ENCODE results near the gene GLT1D1. TPM values are rescaled to one million over a fixed set of nuclear protein-coding genes. Genes with fewer than 3 reads are reported as not detected.

Gene GLT1D1
- polyA plus RNA-seq, 3 donors: 40.6 to 55.6 (median 53.3) TPM

GRCh38 chr12:128914908-128915563, 61.8 kb downstream of the GLT1D1 start:
- TF ChIP-seq CTCF (IDR thresholded peaks at IDR 0.05): no peak
- H3K27me3 ChIP-seq (ENCODE audit: control insufficient read depth in 2 of 2, insufficient read depth in 2 of 2, low read length in 2 of 2): no peaks in the 10 kb centered on the region
- H3K79me2 ChIP-seq (ENCODE audit: insufficient read depth, low read length): no peaks in the 10 kb centered on the region
- peaks cover 0 to 1% (median 0%) of the 10 kb centered on the region in 3 donors for H3K27me3 Mint-ChIP-seq (ENCODE audit: low read depth in 3 of 3)
- no peak overlapping the region for H3K4me3 Mint-ChIP-seq
- H3K27ac ChIP-seq (ENCODE audit: low read depth in 1 of 2, low read length in 2 of 2): no peak overlapping the region
- 0% methylated on average over 3 of the region's 11 CpGs for WGBS (ENCODE audit: insufficient coverage)
- intact Hi-C loops (cut with micrococcal nuclease): loop anchor here in 1 of 2 donors (5.0 kb wide), 1 partner anchor 63 kb away; the partner anchor contains the start of gene GLT1D1
- H3K4me3 ChIP-seq (replicated peaks in 1 of 3; ENCODE audit: low read depth in 2 of 3, low read length in 3 of 3): no peak overlapping the region
- H3K4me2 ChIP-seq (replicated peaks; ENCODE audit: extremely low read depth, low read length, poor library complexity, severe bottlenecking): no peak overlapping the region
- H3K27ac Mint-ChIP-seq: peak overlapping the region in 6 of 7 donors; percentile 43 to 71 (median 62)
- peaks cover 99% of the 10 kb centered on the region for H4K20me1 ChIP-seq (ENCODE audit: insufficient read depth, low read length)
- peaks cover 33 to 77% of the 10 kb centered on the region in 2 donors for H3K36me3 ChIP-seq (replicated peaks in 1 of 2; ENCODE audit: control insufficient read depth in 1 of 2, insufficient read depth in 2 of 2, low read length in 2 of 2)
- peaks cover 32% of the 10 kb centered on the region for H3K4me1 Mint-ChIP-seq
- H3K9me3 ChIP-seq (replicated peaks in 1 of 2; ENCODE audit: control insufficient read depth in 1 of 2, insufficient read depth in 1 of 2, low read length in 2 of 2): no peaks in the 10 kb centered on the region
- peaks cover 19 to 20% of the 10 kb centered on the region in 2 donors for H3K4me1 ChIP-seq (ENCODE audit: control insufficient read depth in 1 of 2, insufficient read depth in 2 of 2, low read length in 2 of 2)
- peaks cover 0 to 2% (median 0%) of the 10 kb centered on the region in 7 donors for H3K9me3 Mint-ChIP-seq
- H3K9ac ChIP-seq (ENCODE audit: insufficient read depth, low read length, poor library complexity, severe bottlenecking): no peak overlapping the region
- peak; percentile 56 to 75 (median 62) for DNase-seq
- H3K36me3 Mint-ChIP-seq: peaks cover 75 to 92% of the 10 kb centered on the region in 2 donors
- no peak overlapping the region for H2AFZ ChIP-seq (ENCODE audit: insufficient read depth, low read depth, low read length, poor library complexity, severe bottlenecking)

DNA sequence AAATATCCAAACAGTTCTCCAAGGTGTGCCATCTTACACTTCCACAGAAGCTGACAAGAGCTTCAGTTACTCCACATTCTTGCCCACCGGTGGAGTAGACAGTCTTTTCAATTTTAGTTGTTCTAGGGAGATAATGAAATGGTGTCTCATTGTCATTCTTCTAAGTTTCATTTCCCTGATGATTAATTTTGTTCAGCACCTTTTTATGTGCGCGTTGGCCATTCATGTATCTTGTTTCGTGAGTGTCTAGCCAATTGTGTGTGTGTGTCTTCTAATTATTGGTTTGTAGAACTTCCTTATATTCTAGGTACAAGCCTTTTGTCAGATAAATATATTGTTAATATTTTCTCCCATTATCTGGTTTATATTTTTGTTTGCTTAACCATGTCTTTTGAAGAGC, 63.1 kb downstream of the GLT1D1 start:
- peaks cover 0 to 2% (median 0%) of the 10 kb centered on the region in 7 donors for H3K9me3 Mint-ChIP-seq
- peaks cover 42% of the 10 kb centered on the region for H3K4me1 Mint-ChIP-seq
- Histone ChIP-seq H3K79me2 (ENCODE audit: insufficient read depth, low read length) (no peaks in the 10 kb centered on the region), H3K4me2 (replicated peaks; ENCODE audit: extremely low read depth, low read length, poor library complexity, severe bottlenecking) (no peak overlapping the region), H3K9me3 (replicated peaks in 1 of 2; ENCODE audit: control insufficient read depth in 1 of 2, insufficient read depth in 1 of 2, low read length in 2 of 2) (no peaks in the 10 kb centered on the region), H3K9ac (ENCODE audit: insufficient read depth, low read length, poor library complexity, severe bottlenecking) (no peak overlapping the region), H3K4me1 (ENCODE audit: control insufficient read depth in 1 of 2, insufficient read depth in 2 of 2, low read length in 2 of 2) (peaks cover 28 to 31% of the 10 kb centered on the region in 2 donors), H2AFZ (ENCODE audit: insufficient read depth, low read depth, low read length, poor library complexity, severe bottlenecking) (no peak overlapping the region), H4K20me1 (ENCODE audit: insufficient read depth, low read length) (peaks cover 99% of the 10 kb centered on the region), H3K4me3 (replicated peaks in 1 of 3; ENCODE audit: low read depth in 2 of 3, low read length in 3 of 3) (no peak overlapping the region), H3K27ac (ENCODE audit: low read depth in 1 of 2, low read length in 2 of 2) (no peak overlapping the region), H3K27me3 (ENCODE audit: control insufficient read depth in 2 of 2, insufficient read depth in 2 of 2, low read length in 2 of 2) (no peaks in the 10 kb centered on the region), H3K36me3 (replicated peaks in 1 of 2; ENCODE audit: control insufficient read depth in 1 of 2, insufficient read depth in 2 of 2, low read length in 2 of 2) (peaks cover 32 to 67% of the 10 kb centered on the region in 2 donors)
- H3K27ac Mint-ChIP-seq: no peak overlapping the region
- no peak for DNase-seq
- H3K27me3 Mint-ChIP-seq (ENCODE audit: low read depth in 3 of 3): peaks cover 0 to 1% (median 0%) of the 10 kb centered on the region in 3 donors
- intact Hi-C loops (cut with micrococcal nuclease): loop anchor here in 1 of 2 donors (5.0 kb wide), 1 partner anchor 64 kb away; the partner anchor contains the start of gene GLT1D1
- no CpG with 5 or more reads among the region's 4 CpGs for WGBS (ENCODE audit: insufficient coverage)
- TF ChIP-seq CTCF (IDR thresholded peaks at IDR 0.05): no peak
- peaks cover 72 to 86% of the 10 kb centered on the region in 2 donors for H3K36me3 Mint-ChIP-seq
- H3K4me3 Mint-ChIP-seq: no peak overlapping the region

Measured in CD14-positive monocyte (primary cell).